Stimulated activated naive CD4-positive, alpha-beta T cell (primary cell): ENCODE measurements around the gene SMKR1.
A peak's percentile ranks its signal among the peaks of the same experiment; 100 is the strongest.
"Not testable (repeated sequence)": the region's sequence is repeated elsewhere in the genome, so short reads cannot be mapped to it uniquely, and the experiment has no call there.

ENCODE experiments used
- DNase-seq, 6 experiments: peaks; one replicate each; lab custom pipeline; 2025; lab: John Stamatoyannopoulos, UW

The SMKR1 gene

GRCh38 chr7:129501760-129502707 is at the start of gene SMKR1:
Gene SMKR1 (plus strand): TSS chr7:129502531. CDS start chr7:129502825, 294 bp downstream.
- peak; percentile 83 to 93 (median 89) for DNase-seq

- no peak for DNase-seq
These were observed 49.6 kb upstream of the SMKR1 start for GRCh38 chr7:129452589-129453231.

GRCh38 chr7:129453510-129454248 is 48.7 kb upstream of the SMKR1 start:
- DNase-seq: no peak

GRCh38 chr7:129454249-129454551 is 48.1 kb upstream of the SMKR1 start:
- DNase-seq: no peak

- no peak for DNase-seq
These were observed 45.9 kb upstream of the SMKR1 start for GRCh38 chr7:129456421-129456820.

GRCh38 chr7:129457101-129457500 is 45.2 kb upstream of the SMKR1 start:
- no peak for DNase-seq

GRCh38 chr7:129458171-129458570 is 44.2 kb upstream of the SMKR1 start:
- no peak for DNase-seq

- DNase-seq: no peak
These were observed 40.5 kb upstream of the SMKR1 start for GRCh38 chr7:129461809-129462208.

- no peak for DNase-seq
These were observed 39.9 kb upstream of the SMKR1 start for GRCh38 chr7:129462420-129462819.

- no peak for DNase-seq
These were observed 38.1 kb upstream of the SMKR1 start for GRCh38 chr7:129464194-129464593.

- no peak for DNase-seq
These were observed 37.3 kb upstream of the SMKR1 start for GRCh38 chr7:129465080-129465479.

GRCh38 chr7:129466796-129467195 is 35.5 kb upstream of the SMKR1 start:
- no peak for DNase-seq

- no peak for DNase-seq
These were observed 34.2 kb upstream of the SMKR1 start for GRCh38 chr7:129468087-129468486.

GRCh38 chr7:129468547-129468946 is 33.8 kb upstream of the SMKR1 start:
- no peak for DNase-seq

- DNase-seq: no peak
These were observed 32.4 kb upstream of the SMKR1 start for GRCh38 chr7:129469930-129470329.

GRCh38 chr7:129470411-129470810 is 31.9 kb upstream of the SMKR1 start:
- no peak for DNase-seq

GRCh38 chr7:129471402-129471827 is 30.9 kb upstream of the SMKR1 start:
- no peak for DNase-seq

GRCh38 chr7:129475931-129476330 is 26.4 kb upstream of the SMKR1 start:
- not testable (repeated sequence) for DNase-seq

- not testable (repeated sequence) for DNase-seq
These were observed 25.9 kb upstream of the SMKR1 start for GRCh38 chr7:129476398-129476797.

GRCh38 chr7:129479831-129480230 is 22.5 kb upstream of the SMKR1 start:
- no peak for DNase-seq

GRCh38 chr7:129480674-129481363 is 21.5 kb upstream of the SMKR1 start:
- no peak for DNase-seq

- not testable (repeated sequence) for DNase-seq
These were observed 21.0 kb upstream of the SMKR1 start for GRCh38 chr7:129481376-129481775.
